HFF-Myc (cell line): ENCODE measurements around the gene SNX20.

ENCODE experiments used
- DNase-seq: peaks from one replicate; pipeline ENCODE4 v3.0.0-alpha.2; 2011; ENCODE audit warnings: low read depth; ENCODE audit errors: extremely low read depth
- H3K4me3 ChIP-seq: replicated peaks from 2 replicates; pipeline ENCODE4 v1.5.1; 2011; ENCODE audit warnings: low read depth, mild to moderate bottlenecking, control low read depth, low read length
- TF ChIP-seq, protein P1 (sequence below): IDR thresholded peaks from 2 replicates; pipeline ENCODE4 v1.5.1; 2012; ENCODE audit warnings: mild to moderate bottlenecking, low read depth, low read length, control low read depth; ENCODE audit errors: missing control alignments

SNX20 gene

DNA sequence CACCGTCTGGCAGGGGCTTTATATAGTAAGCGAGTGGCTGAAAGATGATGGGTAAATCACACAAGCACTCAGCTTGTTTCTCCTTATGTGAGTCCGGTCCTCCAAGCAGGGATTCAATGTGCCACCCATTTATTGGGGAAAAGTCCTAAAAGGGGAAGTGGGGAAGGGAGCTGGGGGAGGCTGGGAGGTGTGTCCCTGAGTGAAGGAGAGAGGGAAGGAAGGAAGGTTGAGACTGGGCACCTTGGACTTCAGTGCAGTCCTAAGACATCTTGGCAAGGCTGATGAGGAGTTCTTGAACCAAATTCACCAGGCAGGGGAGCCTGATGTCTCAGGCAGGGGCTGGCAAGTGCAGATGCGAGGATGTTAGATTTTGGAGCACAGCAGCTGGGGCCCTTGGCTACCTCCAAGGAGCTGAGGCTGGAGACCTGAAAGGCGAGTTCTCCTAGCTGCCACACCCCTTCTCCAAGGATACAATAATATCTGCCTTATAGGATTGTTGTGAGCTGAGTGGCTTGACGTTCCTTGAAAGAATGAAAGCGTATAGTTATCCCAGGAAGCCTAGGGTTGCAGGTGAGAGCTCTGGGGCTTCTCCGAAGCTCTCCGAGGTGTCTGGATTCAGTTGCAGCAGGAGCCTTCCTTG, 37.8 kb upstream of the SNX20 start:
- H3K4me3 ChIP-seq: no peak overlapping the region
- no peak for DNase-seq
- TF ChIP-seq, protein P1, sequence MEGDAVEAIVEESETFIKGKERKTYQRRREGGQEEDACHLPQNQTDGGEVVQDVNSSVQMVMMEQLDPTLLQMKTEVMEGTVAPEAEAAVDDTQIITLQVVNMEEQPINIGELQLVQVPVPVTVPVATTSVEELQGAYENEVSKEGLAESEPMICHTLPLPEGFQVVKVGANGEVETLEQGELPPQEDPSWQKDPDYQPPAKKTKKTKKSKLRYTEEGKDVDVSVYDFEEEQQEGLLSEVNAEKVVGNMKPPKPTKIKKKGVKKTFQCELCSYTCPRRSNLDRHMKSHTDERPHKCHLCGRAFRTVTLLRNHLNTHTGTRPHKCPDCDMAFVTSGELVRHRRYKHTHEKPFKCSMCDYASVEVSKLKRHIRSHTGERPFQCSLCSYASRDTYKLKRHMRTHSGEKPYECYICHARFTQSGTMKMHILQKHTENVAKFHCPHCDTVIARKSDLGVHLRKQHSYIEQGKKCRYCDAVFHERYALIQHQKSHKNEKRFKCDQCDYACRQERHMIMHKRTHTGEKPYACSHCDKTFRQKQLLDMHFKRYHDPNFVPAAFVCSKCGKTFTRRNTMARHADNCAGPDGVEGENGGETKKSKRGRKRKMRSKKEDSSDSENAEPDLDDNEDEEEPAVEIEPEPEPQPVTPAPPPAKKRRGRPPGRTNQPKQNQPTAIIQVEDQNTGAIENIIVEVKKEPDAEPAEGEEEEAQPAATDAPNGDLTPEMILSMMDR: no peak

DNA sequence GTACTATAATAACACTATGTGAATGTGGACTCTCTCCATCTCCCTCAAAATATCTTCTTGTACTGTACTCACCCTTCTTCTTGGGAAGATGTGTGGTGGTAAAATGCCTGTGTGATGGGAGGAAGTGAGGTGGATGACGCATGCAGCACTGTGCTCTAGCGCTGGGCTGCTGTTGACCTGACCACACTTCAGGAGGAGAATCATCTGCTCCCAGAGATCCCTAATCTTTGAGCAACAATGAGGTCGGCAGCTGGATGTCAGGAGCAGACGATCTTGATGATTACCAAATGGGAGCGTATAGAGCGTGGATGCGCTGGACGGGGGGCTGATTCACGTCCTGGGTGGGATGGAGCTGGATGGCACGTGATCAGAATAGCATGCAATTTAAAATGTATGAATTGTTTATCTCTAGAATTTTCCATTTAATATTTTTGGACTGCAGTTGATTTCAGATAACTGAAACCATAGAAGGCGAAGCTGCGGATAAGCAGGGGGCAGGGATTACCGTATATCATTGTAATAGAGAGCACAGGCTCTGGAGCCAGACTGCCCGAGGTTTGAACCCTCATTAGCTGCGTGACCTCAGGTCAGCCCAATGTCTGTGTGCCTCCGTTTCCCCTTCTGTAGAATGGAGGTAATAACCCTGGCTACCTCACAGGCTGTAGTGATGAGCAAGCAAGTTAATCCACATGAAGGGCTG, 37.1 kb upstream of the SNX20 start:
- no peak overlapping the region for H3K4me3 ChIP-seq
- TF ChIP-seq, protein P1: no peak

DNA sequence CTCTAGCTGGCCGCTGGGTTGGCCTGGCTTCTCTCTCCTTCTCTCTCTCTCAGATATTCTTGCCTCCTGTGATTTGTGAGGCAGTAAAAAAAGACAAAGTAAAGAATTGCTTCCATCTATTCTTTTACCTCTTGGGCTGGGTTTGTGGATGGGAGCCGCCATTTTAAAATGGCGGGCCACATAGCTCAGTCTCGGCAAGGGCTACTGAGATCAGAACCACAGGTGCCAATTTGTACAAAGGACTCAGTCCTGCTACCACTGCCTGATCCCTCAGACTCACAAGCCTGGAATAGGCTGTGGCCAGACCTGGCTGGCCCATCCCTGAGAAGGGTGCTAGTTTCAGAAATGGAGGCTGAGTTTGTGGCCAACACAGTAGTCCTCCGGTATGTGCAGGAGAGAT, 36.4 kb upstream of the SNX20 start:
- no peak for DNase-seq
- TF ChIP-seq, protein P1: no peak
- no peak overlapping the region for H3K4me3 ChIP-seq

More for the DNA sequence above, 37.1 kb upstream of the SNX20 start:
- no peak for DNase-seq

DNA sequence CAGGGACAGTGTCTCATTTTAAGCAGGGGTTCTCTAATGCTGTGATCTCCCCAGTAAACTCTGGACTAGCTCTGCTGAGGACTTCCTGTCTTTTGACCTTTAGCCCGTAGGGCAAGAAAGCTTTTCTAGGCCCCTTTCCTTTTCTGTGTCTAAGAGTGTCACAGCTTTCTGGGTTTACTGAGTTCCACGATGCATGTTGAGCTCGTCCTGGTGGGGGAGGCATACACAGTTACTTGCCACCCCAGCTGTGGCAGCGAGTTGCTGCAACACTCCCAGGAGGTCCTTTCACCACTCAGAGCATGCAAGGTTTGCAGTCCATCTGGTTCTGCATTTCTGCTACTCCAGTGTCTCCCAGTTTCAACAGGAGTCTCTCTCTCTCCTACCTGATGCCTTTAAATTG, 36.0 kb upstream of the SNX20 start:
- no peak overlapping the region for H3K4me3 ChIP-seq
- no peak for DNase-seq
- TF ChIP-seq, protein P1: no peak

DNA sequence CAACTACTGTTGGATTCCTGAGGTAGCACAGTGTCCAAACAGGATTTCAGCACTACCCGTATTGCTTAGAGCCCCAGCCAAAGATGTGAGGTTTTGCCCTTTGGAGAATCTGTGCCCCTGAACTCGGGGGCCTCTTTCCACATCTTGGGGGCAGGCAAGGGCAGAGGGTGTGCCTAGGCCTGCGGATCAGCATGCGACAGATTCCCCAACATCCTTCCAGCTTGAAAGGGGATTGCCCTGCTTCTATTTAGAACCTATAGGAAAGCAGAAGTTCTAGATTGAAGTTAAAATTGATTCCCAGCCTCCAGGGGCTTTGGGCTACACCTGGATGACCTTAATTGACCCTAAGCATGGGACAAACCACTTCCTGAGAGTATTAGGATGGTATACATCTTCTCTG, 31.8 kb upstream of the SNX20 start:
- no peak for DNase-seq
- no peak overlapping the region for H3K4me3 ChIP-seq
- TF ChIP-seq, protein P1: no peak

DNA sequence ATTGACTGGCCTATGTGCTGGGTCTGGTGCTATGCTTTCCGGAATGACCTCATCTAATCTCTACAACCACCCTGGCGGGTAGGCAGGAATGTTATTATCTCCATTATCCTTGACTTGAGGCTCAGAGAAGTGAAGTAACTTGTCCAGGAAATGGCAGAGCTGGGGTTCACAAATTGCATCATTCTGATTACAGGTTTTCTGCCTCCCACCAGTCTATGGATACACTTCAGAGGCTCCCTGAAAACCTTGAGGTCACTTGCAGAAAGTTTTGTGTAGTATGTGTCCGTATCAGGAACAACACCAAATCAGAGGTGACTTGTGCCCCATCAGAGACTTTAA, 31.4 kb upstream of the SNX20 start:
- no peak for DNase-seq
- TF ChIP-seq, protein P1: no peak
- H3K4me3 ChIP-seq: no peak overlapping the region
